Measurements from ENCODE around the gene FILIP1L.

DNA sequence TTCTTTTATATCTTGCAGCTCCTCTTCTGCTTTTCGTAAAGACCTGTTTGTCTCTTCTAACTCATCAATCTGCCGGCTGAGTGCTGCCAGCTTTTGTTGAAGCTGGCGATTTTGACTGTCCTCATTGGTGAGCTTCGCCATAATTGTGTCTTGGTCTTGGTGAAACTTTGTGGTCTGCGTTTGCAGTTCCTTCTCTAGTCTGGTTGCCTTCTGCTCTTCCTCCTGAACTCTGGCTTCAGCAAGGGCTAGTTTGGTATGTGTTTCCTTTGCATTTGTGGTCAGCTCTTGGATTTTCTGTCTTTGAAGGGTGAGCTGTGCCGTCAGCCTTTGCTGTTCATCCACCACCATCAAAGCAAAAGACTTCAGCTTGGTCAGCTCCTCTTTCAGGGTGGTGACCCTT lies 263.7 kb downstream of the FILIP1L start:
- TF ChIP-seq, protein P1, sequence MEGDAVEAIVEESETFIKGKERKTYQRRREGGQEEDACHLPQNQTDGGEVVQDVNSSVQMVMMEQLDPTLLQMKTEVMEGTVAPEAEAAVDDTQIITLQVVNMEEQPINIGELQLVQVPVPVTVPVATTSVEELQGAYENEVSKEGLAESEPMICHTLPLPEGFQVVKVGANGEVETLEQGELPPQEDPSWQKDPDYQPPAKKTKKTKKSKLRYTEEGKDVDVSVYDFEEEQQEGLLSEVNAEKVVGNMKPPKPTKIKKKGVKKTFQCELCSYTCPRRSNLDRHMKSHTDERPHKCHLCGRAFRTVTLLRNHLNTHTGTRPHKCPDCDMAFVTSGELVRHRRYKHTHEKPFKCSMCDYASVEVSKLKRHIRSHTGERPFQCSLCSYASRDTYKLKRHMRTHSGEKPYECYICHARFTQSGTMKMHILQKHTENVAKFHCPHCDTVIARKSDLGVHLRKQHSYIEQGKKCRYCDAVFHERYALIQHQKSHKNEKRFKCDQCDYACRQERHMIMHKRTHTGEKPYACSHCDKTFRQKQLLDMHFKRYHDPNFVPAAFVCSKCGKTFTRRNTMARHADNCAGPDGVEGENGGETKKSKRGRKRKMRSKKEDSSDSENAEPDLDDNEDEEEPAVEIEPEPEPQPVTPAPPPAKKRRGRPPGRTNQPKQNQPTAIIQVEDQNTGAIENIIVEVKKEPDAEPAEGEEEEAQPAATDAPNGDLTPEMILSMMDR (IDR thresholded peaks at IDR 0.05 in 2 of 3, conservative IDR thresholded peaks at IDR 0.05 in 1 of 3; ENCODE audit: borderline replicate concordance in 1 of 3, insufficient read depth in 1 of 3, low read depth in 2 of 3, low read length in 2 of 3) = no peak
- TF ChIP-seq ELF1 (IDR thresholded peaks at IDR 0.05; ENCODE audit: borderline replicate concordance, low read depth) (no peak), POLR2A (IDR thresholded peaks at IDR 0.05; ENCODE audit: borderline replicate concordance, extremely low read depth, insufficient read depth, insufficient read length) (no peak), EZH2phosphoT487 (IDR thresholded peaks at IDR 0.05; ENCODE audit: borderline replicate concordance) (no peak), SIN3A (IDR thresholded peaks at IDR 0.05; ENCODE audit: low read depth) (no peak), EGR1 (IDR thresholded peaks at IDR 0.05; ENCODE audit: low read depth) (no peak)

Data from HCT116 (cell line).